ENCODE measurements around the gene PLSCR2.
"Not testable (repeated sequence)": the region's sequence is repeated elsewhere in the genome, so short reads cannot be mapped to it uniquely, and the experiment has no call there.

The PLSCR2 gene

DNA sequence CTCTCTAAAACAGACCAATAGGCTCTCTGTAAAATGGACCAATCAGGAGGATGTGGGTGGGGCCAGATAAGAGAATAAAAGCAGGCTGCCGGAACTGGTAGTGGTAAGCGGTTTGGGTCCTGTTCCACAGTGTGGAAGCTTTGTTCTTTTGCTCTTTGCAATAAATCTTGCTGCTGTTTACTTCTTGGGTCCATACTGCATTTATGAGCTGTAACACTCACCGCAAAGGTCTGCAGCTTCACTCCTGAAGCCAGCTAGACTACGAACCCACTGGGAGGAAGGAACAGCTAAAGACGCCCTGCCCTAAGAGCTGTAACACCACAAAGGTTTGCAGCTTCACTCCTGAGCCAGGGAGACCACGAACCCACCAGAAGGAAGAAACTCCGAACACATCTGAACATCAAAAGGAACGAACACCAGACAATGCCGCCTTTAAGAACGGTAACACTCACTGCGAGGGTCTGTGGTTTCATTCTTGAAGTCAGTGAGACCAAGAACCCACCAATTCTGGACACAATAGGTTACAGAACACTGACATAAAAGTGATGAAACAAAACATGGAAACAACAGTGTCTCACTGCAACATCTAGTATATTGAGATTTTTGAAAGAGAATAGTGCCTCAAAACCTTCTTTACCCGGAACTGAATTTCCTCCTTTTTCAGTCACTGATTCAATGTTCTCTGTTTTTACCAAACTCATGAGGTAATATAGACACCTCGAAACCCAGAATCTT, 28.8 kb upstream of the PLSCR2 start:
- H3K9me3 Mint-ChIP-seq = peaks cover 10% of the 10 kb centered on the region
- ATAC-seq (peak; percentile 57), DNase-seq (peak; percentile 40)
- H3K27ac Mint-ChIP-seq = peak overlapping the region; percentile 62
- H3K4me3 Mint-ChIP-seq = peak overlapping the region; percentile 73
- peaks cover 35% of the 10 kb centered on the region for H3K4me1 Mint-ChIP-seq
- no peaks in the 10 kb centered on the region for H3K27me3 Mint-ChIP-seq
- H3K36me3 Mint-ChIP-seq (ENCODE audit: low read depth) = no peaks in the 10 kb centered on the region

DNA sequence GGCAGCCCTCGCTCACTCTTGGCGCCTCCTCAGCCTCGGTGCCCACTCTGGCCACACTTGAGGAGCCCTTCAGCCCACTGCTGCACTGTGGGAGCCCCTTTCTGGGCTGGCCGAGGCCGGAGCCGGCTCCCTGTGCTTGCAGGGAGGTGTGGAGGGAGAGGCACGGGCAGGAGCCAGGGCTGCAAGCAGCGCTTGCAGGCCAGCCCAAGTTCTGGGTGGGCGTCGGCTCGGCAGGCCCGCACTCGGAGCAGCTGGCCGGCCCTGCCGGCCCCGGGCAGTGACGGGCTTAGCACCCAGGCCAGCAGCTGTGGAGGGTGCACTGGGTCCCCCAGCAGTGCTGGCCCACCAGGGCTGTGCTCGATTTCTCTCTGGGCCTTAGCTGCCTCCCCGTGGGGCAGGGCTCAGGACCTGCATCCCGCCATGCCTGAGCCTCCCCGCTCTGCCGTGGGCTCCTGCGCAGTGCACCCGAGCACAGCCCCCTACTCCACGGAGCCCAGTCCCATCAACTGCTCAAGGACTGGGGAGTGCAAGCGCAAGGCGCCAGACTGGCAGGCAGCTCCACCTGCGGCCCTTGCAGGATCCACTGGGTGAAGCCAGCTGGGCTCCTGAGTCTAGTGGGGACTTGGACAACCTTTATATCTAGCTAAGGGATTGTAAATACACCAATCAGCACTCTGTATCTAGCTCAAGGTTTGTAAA, 27.9 kb upstream of the PLSCR2 start:
- H3K4me3 Mint-ChIP-seq; H3K9me3 Mint-ChIP-seq; DNase-seq; H3K27ac Mint-ChIP-seq; H3K36me3 Mint-ChIP-seq (ENCODE audit: low read depth); H3K27me3 Mint-ChIP-seq; ATAC-seq: not testable (repeated sequence)
- peaks cover 26% of the 10 kb centered on the region for H3K4me1 Mint-ChIP-seq

DNA sequence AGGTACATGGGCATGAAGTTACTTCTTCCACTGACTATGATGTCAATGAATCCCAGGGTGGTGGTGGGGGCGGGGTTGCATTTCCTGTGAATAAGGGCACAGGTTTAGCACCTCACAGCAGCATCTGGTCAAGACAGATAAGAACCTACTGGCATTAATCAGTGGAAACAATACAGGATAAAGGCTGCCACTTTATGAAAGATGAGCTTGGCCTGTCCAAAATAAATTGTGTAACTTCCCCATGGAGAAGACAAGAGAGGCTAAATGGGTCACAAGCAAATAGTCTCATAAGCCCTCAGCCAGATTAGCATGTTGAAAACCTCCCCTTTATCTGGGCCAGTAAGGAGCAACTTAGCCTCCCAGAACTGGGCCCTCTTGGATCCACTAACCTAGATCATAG, 27.4 kb upstream of the PLSCR2 start:
- no peaks in the 10 kb centered on the region for H3K36me3 Mint-ChIP-seq (ENCODE audit: low read depth)
- no peak overlapping the region for H3K4me3 Mint-ChIP-seq
- H3K4me1 Mint-ChIP-seq = peaks cover 24% of the 10 kb centered on the region
- H3K27ac Mint-ChIP-seq = no peak overlapping the region
- H3K27me3 Mint-ChIP-seq = no peaks in the 10 kb centered on the region
- ATAC-seq (peak; percentile 47), DNase-seq (no peak)
- H3K9me3 Mint-ChIP-seq = peaks cover 14% of the 10 kb centered on the region

DNA sequence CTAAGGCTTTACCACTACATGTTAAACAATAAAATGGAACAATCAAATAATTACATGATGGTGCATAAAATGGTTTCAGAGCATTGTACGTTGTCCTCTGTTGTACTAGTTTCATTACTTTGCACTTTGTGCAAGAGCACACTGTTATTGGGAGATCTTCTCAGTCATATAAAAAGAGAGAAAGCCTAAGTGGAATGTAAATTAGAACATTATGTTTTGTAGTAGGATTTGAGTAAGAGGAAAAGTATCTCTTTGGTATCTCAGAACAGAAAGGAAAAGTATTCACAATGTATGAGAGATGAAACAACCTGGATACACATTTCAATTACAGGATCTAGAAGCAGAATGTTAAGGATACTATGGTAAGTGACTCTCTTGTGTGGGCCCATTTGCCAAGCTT, 26.9 kb upstream of the PLSCR2 start:
- peaks cover 19% of the 10 kb centered on the region for H3K9me3 Mint-ChIP-seq
- H3K27me3 Mint-ChIP-seq = no peaks in the 10 kb centered on the region
- H3K36me3 Mint-ChIP-seq (ENCODE audit: low read depth) = peaks cover under 1% of the 10 kb centered on the region
- H3K4me1 Mint-ChIP-seq = peaks cover 19% of the 10 kb centered on the region
- no peak overlapping the region for H3K4me3 Mint-ChIP-seq
- no peak overlapping the region for H3K27ac Mint-ChIP-seq
- no peak for DNase-seq
- ATAC-seq = no peak

DNA sequence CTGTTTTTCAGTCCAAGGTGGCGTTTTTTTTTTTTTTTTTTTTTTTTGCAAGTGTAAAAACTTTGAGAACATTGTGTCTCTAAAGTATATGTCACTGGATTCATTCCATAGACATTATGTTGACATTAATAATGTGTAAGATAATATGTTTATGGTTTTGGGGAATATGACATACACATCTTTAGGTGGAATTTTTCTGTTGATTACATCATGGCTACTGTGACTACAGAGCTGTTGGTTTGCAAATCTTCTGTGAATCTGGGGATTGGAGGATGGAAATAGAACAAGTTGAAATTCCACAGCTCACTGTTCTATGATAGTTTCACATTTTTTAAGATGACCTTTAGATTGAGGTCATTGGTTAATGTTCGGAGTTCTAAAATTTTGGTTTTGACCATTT, 24.4 kb upstream of the PLSCR2 start:
- Mint-ChIP-seq H3K4me3 (no peak overlapping the region), H3K27me3 (no peaks in the 10 kb centered on the region), H3K9me3 (peaks cover 36% of the 10 kb centered on the region), H3K27ac (no peak overlapping the region), H3K36me3 (ENCODE audit: low read depth) (peaks cover 3% of the 10 kb centered on the region), H3K4me1 (peaks cover 19% of the 10 kb centered on the region)
- DNase-seq (no peak), ATAC-seq (no peak)

DNA sequence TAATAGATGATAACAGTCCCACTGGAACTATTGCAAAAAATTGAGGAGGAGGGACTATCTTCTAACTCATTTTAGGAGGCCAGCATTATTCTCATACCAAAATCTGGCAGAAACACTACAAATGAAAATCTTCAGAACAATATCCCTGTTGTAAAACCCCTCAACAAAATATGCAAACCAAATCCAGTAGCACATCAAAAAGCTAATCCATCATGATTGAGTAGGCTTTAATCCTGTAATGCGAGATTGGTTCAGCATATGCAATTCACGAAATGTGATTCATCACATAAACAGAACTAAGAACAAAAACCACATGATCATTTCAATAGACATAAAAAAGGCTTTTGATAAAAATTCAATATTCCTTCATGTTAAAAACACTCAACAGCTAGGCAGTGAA, 23.9 kb upstream of the PLSCR2 start:
- Mint-ChIP-seq H3K9me3 (peaks cover 36% of the 10 kb centered on the region), H3K27me3 (no peaks in the 10 kb centered on the region), H3K4me3 (no peak overlapping the region), H3K4me1 (peaks cover 16% of the 10 kb centered on the region), H3K27ac (no peak overlapping the region), H3K36me3 (ENCODE audit: low read depth) (peaks cover 3% of the 10 kb centered on the region)
- ATAC-seq (no peak), DNase-seq (no peak)

DNA sequence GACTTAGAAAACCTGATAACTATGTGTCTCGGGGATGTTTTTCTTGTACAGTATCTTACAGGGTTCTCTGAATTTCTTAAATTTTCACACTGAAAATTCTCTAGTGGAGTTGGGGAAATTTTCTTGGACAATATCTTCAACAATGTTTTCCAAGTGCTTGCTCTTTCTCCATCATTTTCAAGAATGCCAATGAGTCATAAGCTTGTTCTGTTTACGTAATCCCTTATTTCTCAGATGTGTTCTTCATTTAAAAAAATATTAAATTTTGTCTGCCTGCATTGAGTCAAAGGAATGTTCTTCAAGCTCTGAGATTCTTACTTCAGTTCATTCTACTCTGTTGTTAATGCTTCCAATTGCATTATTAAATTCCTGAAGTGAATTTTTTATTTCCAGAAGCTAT, 21.9 kb upstream of the PLSCR2 start:
- H3K27me3 Mint-ChIP-seq = peaks cover 2% of the 10 kb centered on the region

DNA sequence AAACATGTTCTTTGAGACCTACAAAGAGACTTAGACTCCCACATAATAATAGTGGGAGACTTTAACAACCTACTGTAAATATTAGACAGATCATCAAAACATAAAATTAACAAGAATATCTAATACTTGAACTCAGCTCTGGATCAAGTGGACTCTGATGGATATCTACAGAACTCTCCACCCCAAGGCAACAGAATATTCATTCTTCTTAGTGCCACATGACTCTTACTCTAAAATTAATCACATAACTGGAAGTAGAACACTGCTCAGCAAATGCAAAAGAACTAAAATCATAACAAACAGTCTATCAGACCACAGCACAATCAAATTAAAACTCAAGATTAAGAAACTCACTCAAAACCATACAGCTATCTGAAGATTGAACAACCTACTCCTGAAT, 15.9 kb upstream of the PLSCR2 start:
- H3K27ac Mint-ChIP-seq = no peak overlapping the region
- no peaks in the 10 kb centered on the region for H3K4me1 Mint-ChIP-seq
- H3K9me3 Mint-ChIP-seq = peaks cover 27% of the 10 kb centered on the region
- H3K27me3 Mint-ChIP-seq = peaks cover 15% of the 10 kb centered on the region
- DNase-seq (no peak), ATAC-seq (no peak)
- H3K4me3 Mint-ChIP-seq = no peak overlapping the region
- no peaks in the 10 kb centered on the region for H3K36me3 Mint-ChIP-seq (ENCODE audit: low read depth)

More for the DNA sequence above, 21.9 kb upstream of the PLSCR2 start:
- Mint-ChIP-seq H3K4me1 (peaks cover 4% of the 10 kb centered on the region), H3K27ac (no peak overlapping the region), H3K9me3 (peaks cover 41% of the 10 kb centered on the region), H3K4me3 (no peak overlapping the region), H3K36me3 (ENCODE audit: low read depth) (peaks cover 3% of the 10 kb centered on the region)
- DNase-seq (no peak), ATAC-seq (no peak)

DNA sequence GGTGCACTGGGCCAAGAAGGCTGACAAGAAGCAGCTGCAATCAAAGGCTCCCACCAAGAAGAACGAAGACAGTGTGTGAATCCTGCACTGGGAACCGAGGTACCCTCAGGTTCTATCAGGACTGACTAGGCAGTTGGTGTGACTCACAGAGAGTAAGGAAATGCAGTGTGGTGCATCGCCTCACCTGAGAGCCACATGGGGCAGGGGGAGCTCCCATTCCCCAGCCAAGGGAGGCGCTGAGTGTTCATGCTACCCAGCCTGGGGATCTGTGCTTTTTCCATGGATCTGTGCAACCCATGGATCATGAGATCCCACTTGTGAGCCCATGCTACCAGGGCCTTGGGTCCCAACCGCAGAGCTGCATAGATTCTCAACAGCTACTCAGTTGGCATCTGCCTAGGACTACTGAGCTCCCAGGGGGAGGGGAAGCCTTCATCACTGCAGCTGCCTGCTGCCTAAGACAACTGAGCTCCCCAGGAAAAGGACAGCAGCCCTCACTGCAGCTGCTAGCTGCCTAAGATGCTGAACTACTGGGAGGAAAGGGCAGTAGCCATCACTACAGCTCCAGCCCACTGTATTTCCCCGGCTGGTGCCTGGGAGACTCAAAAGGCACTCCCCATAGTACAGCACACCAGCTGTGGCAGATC, 6.9 kb upstream of the PLSCR2 start:
- ATAC-seq (no peak), DNase-seq (no peak)
- H3K9me3 Mint-ChIP-seq = no peaks in the 10 kb centered on the region
- H3K4me1 Mint-ChIP-seq = no peaks in the 10 kb centered on the region
- peaks cover 18% of the 10 kb centered on the region for H3K27me3 Mint-ChIP-seq
- H3K36me3 Mint-ChIP-seq (ENCODE audit: low read depth) = no peaks in the 10 kb centered on the region
- H3K4me3 Mint-ChIP-seq = no peak overlapping the region
- H3K27ac Mint-ChIP-seq = no peak overlapping the region

DNA sequence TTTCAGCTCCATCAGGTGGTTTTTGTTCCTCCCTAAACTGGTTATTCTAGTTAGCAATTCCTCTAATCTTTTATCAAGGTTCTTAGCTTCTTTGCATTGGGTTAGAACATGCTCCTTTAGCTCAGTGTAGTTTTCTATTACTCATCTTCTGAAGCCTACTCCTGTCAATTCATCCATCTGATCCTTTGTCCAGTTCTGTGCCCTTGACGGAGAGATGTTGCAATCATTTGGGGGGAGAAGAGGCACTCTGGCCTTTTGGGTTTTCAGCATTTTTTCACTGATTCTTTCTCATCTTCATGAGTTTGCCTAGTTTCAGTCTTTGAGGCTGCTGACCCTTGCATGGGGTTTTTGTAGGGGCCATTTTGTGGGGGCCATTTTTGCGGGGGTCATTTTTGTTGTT, 5.6 kb upstream of the PLSCR2 start:
- not testable (repeated sequence) for H3K27ac Mint-ChIP-seq; H3K4me3 Mint-ChIP-seq; H3K4me1 Mint-ChIP-seq; H3K9me3 Mint-ChIP-seq; H3K36me3 Mint-ChIP-seq (ENCODE audit: low read depth); ATAC-seq; DNase-seq
- H3K27me3 Mint-ChIP-seq = peaks cover 12% of the 10 kb centered on the region

DNA sequence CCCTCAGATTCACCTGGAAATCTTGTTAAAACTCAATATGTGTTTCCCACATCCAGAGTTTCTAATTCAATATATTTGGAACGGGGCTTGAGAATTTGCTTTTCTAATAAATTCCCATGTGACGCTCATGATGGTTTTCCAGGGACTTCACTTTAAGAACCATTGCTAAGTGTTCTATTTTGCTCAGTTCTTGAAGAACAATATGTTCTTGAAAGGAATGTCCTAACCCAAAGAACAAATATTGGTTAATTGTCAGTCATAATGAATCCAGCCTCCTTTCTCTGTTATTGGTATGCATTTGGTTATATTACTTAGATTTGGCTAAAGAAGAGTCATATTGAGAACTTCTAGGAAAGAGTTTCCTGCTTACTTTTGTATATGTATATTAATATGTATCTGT, 4.4 kb upstream of the PLSCR2 start:
- DNase-seq (no peak), ATAC-seq (no peak)
- Mint-ChIP-seq H3K9me3 (no peaks in the 10 kb centered on the region), H3K4me3 (no peak overlapping the region), H3K27ac (no peak overlapping the region), H3K36me3 (ENCODE audit: low read depth) (no peaks in the 10 kb centered on the region), H3K27me3 (peaks cover 7% of the 10 kb centered on the region), H3K4me1 (peaks cover 7% of the 10 kb centered on the region)

DNA sequence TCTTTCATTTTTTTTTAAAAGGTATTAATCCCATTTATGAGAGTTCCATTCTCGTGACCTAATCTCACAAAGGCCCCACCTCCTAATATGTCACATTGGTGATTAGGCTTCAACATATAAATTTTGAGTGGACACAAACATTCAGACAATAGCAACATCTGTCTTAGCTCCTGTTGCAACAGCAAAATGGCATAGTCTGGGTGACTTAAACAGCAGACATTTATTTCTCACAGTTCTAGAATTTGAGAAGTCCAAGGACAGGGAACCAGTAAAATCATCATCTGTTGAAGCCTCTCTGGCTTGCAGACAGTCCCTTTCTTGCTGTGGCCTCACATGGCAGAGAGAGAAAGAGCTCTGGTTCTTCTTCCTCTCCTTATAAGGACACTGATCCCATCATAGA, 3.2 kb upstream of the PLSCR2 start:
- Mint-ChIP-seq H3K4me3 (no peak overlapping the region), H3K9me3 (no peaks in the 10 kb centered on the region), H3K27me3 (peaks cover 7% of the 10 kb centered on the region), H3K4me1 (peaks cover 7% of the 10 kb centered on the region), H3K27ac (no peak overlapping the region), H3K36me3 (ENCODE audit: low read depth) (no peaks in the 10 kb centered on the region)
- DNase-seq (no peak), ATAC-seq (no peak)

DNA sequence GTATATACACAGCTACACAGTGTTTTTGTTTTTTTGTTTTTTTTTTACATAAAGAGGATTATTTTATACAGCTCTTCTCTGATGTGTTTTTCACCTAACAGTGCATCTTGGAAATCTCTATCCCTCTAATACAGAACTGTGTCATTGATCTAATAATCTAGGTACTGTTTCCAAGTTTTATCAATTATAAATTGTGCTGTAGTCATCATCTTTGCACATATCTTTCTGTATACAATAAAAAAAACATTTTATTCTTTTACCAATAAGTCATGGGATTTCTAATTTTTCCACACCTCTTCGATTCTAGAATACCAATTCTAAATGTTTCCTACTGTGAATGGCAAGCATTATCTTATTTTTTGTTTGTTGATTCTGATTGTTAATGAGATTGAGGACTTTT, 1.7 kb upstream of the PLSCR2 start:
- Mint-ChIP-seq H3K27ac (no peak overlapping the region), H3K9me3 (no peaks in the 10 kb centered on the region)
- ATAC-seq = no peak

DNA sequence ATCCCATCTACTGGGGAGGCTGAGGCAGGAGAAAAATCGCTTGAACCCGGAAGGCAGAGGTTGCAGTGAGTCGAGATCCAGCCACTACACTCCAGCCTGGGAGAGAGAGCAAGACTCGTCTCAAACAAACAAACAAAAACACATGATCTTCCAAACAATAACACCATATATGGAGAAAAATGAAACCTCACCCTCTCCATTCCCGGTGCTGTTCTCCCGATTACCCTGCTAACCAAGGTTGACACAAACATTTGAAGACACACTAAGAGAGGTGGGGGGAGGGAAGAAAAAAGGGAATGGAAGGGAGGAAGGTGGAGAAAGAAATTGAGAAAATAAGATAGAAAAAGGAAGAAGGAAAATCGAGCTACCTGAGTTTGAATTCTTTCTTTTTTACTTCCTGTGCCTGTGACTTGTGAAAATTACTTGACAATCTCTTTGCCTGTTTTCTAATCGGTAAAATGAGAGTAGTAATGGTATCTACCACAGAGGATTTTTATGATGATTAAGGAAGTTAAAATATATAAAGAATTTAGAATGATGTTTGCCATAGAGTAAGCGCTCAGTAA, 1.1 kb upstream of the PLSCR2 start:
- Mint-ChIP-seq H3K9me3 (no peaks in the 10 kb centered on the region), H3K36me3 (ENCODE audit: low read depth) (no peaks in the 10 kb centered on the region), H3K4me1 (peaks cover 7% of the 10 kb centered on the region), H3K27ac (no peak overlapping the region), H3K27me3 (peaks cover 7% of the 10 kb centered on the region), H3K4me3 (no peak overlapping the region)
- DNase-seq (no peak), ATAC-seq (no peak)

More for the DNA sequence above, 1.7 kb upstream of the PLSCR2 start:
- no peak for DNase-seq
- Mint-ChIP-seq H3K4me3 (no peak overlapping the region), H3K36me3 (ENCODE audit: low read depth) (no peaks in the 10 kb centered on the region), H3K27me3 (peaks cover 7% of the 10 kb centered on the region), H3K4me1 (peaks cover 7% of the 10 kb centered on the region)

DNA sequence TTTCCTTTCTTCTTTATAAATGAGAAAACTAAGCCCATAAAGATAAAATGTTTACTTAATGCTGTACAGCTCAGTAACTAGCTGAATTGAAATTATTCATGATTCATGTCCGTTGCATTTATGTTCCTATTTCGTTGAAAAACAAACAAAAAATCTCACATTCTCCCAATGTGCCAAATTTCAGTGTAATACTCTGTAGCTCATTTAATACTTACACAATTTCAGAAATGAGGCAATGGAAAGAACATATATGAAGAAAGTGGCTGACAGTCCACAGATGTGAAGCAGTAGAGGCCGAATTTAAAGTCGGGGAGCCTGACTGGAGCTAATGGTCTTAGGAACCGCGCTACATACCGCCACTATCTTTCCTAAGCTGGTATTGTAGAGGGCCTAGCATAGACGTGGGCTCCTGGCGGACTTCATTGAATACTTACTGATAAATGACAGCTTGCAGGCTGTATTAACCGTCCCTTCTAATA, 651 bp downstream of the PLSCR2 start:
- Mint-ChIP-seq H3K4me1 (peaks cover 10% of the 10 kb centered on the region), H3K36me3 (ENCODE audit: low read depth) (no peaks in the 10 kb centered on the region), H3K4me3 (peak overlapping the region; percentile 71), H3K27me3 (peaks cover 2% of the 10 kb centered on the region), H3K9me3 (no peaks in the 10 kb centered on the region), H3K27ac (no peak overlapping the region)
- DNase-seq (no peak), ATAC-seq (no peak)

Measured in activated naive CD8-positive, alpha-beta T cell treated with anti-CD3 and anti-CD28 coated beads, Interleukin-2, amount 50 U/mL, for 24 hours (primary cell).